Neutrophil (primary cell): ENCODE data around the gene DBH.

ENCODE experiments used
- H3K27ac ChIP-seq: fragments of 200-600 bp; sonication (generic); 2 replicates; pipeline ENCODE4 v1.5.1; 2016; ENCODE audit warnings: mild to moderate bottlenecking, moderate library complexity
- H3K27me3 ChIP-seq: fragments of 200-600 bp; sonication (generic); 2 replicates; pipeline ENCODE4 v1.6.0; 2016; ENCODE audit warnings: mild to moderate bottlenecking
- H3K36me3 ChIP-seq: fragments of 200-600 bp; sonication (generic); 2 replicates; pipeline ENCODE4 v1.5.1; 2017
- H3K4me1 ChIP-seq, 2 experiments: fragments of 200-600 bp in 1 of 2; sonication (generic) in 1 of 2; 1 replicate in 1 of 2; 2 replicates in 1 of 2; pipeline versions ENCODE4 v1.5.1 to v1.6.1; 2013 to 2016; ENCODE audit warnings: low read depth in 1 of 2, low read length in 1 of 2, mild to moderate bottlenecking in 1 of 2, moderate library complexity in 1 of 2; ENCODE audit not compliant: control insufficient read depth in 1 of 2, insufficient read depth in 1 of 2
- H3K4me3 ChIP-seq, 2 experiments: fragments of 200-600 bp in 1 of 2; sonication (generic) in 1 of 2; 1 replicate in 1 of 2; 2 replicates in 1 of 2; pipeline ENCODE4 v1.5.1; 2013 to 2016; ENCODE audit warnings: low read depth in 1 of 2, low read length in 1 of 2, mild to moderate bottlenecking in 1 of 2, moderate library complexity in 1 of 2
- H3K9me3 ChIP-seq: fragments of 200-600 bp; sonication (generic); 2 replicates; pipeline ENCODE4 v1.5.1; 2016
- CTCF ChIP-seq: fragments of 200-600 bp; sonication (generic); IDR thresholded peaks from 2 replicates; pipeline ENCODE4 v1.5.1; 2016; ENCODE audit warnings: antibody characterized with exemption

Gene DBH

GRCh38 chr9:133693116-133693515 is 57.0 kb downstream of the DBH start:
- H3K9me3 ChIP-seq = no peaks in the 10 kb centered on the region

GRCh38 chr9:133693703-133694529 is 57.8 kb downstream of the DBH start:
- no peaks in the 10 kb centered on the region for H3K9me3 ChIP-seq
- no peaks in the 10 kb centered on the region for H3K36me3 ChIP-seq
- H3K27me3 ChIP-seq = no peaks in the 10 kb centered on the region
- no peak overlapping the region for H3K27ac ChIP-seq
- H3K4me3 ChIP-seq = no peak overlapping the region
- no peak for TF ChIP-seq CTCF
- no peaks in the 10 kb centered on the region for H3K4me1 ChIP-seq

More at GRCh38 chr9:133693116-133693515, 57.0 kb downstream of the DBH start:
- H3K4me1 ChIP-seq = no peaks in the 10 kb centered on the region
- H3K36me3 ChIP-seq = no peaks in the 10 kb centered on the region
- TF ChIP-seq CTCF = no peak
- H3K27me3 ChIP-seq = no peaks in the 10 kb centered on the region
- no peak overlapping the region for H3K4me3 ChIP-seq
- no peak overlapping the region for H3K27ac ChIP-seq

- H3K4me3 ChIP-seq = no peak overlapping the region
- H3K9me3 ChIP-seq = no peaks in the 10 kb centered on the region
Observed at GRCh38 chr9:133694686-133695085, 58.5 kb downstream of the DBH start.

GRCh38 chr9:133696071-133696472 is 59.9 kb downstream of the DBH start:
- H3K4me3 ChIP-seq = no peak overlapping the region
- H3K27me3 ChIP-seq = peaks cover 21% of the 10 kb centered on the region
- TF ChIP-seq CTCF = no peak
- no peaks in the 10 kb centered on the region for H3K9me3 ChIP-seq
- H3K27ac ChIP-seq = no peak overlapping the region
- H3K4me1 ChIP-seq = no peaks in the 10 kb centered on the region
- no peaks in the 10 kb centered on the region for H3K36me3 ChIP-seq

More at GRCh38 chr9:133694686-133695085, 58.5 kb downstream of the DBH start:
- H3K4me1 ChIP-seq = no peaks in the 10 kb centered on the region
- H3K27ac ChIP-seq = no peak overlapping the region
- H3K27me3 ChIP-seq = peaks cover 7% of the 10 kb centered on the region
- H3K36me3 ChIP-seq = no peaks in the 10 kb centered on the region
- TF ChIP-seq CTCF = no peak

- no peak overlapping the region for H3K4me3 ChIP-seq
- H3K27me3 ChIP-seq = peaks cover 52% of the 10 kb centered on the region
- no peaks in the 10 kb centered on the region for H3K36me3 ChIP-seq
- H3K27ac ChIP-seq = no peak overlapping the region
- H3K9me3 ChIP-seq = no peaks in the 10 kb centered on the region
- no peak for TF ChIP-seq CTCF
- H3K4me1 ChIP-seq = no peaks in the 10 kb centered on the region
Observed at GRCh38 chr9:133699546-133699945, 63.4 kb downstream of the DBH start.
